Activated CD4-positive, CD25-positive, alpha-beta regulatory T cell treated with anti-CD3 and anti-CD28 coated beads, Interleukin-2, amount 50 U/mL, for 24 hours (primary cell): ENCODE results near the gene NCKAP5.

Experiments used
- ATAC-seq, 2 donors: fragments of 150-1000 bp; cut with Tn5 transposase; one replicate each; pipeline ENCODE4 v1.10.0; 2021; ENCODE audit warnings: mild to moderate bottlenecking in 1 of 2, moderate library complexity in 1 of 2

The NCKAP5 gene

DNA sequence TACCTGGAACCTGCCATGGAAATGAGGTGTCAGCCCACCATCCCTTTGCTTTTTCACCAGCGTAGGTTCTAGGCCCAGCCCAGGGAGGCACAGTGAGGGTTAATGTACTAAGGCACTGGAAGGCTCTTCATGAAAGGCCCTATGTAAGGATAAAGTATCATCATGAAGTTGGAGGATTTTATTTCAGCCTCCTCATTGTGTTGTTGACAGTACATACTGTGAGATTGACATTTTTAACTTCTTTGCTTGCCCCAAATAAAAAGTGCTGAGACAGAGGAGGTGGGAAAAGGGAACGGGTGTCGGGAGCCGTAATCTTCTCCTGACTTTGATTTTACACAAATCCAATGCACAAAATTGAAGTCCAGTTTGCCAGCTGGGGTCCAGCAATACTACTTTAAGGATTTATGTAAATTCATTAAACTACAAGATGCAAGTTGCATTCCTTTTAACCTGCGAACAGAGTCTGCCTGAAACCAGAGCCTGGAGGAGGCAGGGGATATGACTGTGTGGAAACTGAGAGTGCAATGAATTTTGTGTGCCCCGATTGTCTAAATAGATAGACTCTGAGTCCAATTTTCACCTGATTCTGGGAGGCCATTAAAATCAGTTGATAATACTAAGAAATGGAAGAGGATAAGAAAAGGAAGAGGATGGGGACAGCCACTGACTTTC, 5.4 kb upstream of the NCKAP5 start:
- no peak for ATAC-seq

- ATAC-seq: no peak
Observed at GRCh38 chr2:133571249-133571648, 3.0 kb upstream of the NCKAP5 start.

DNA sequence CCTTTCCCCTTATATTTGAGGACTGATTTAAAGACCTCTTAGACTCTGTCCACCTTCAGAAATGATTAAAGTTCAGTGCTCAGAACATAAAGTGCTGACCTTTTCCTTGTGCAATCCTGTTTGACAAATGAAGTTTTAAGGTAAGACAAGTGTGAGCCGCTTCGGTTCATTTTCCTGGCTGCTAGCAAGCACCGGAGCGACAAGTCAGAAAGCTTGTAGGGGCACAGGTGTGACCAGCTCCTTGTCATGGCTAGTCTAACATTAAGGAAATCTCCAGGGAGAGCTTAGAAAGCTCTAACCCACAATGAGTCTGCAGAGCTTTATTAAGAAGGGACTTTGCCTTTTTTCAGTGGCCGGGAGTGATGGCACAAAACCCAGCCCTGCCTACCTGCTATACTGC, 2.3 kb upstream of the NCKAP5 start:
- ATAC-seq: no peak

- no peak for ATAC-seq
Observed at GRCh38 chr2:133569286-133569830, 1.1 kb upstream of the NCKAP5 start.

GRCh38 chr2:133568598-133568997, 335 bp upstream of the NCKAP5 start:
- ATAC-seq: no peak

DNA sequence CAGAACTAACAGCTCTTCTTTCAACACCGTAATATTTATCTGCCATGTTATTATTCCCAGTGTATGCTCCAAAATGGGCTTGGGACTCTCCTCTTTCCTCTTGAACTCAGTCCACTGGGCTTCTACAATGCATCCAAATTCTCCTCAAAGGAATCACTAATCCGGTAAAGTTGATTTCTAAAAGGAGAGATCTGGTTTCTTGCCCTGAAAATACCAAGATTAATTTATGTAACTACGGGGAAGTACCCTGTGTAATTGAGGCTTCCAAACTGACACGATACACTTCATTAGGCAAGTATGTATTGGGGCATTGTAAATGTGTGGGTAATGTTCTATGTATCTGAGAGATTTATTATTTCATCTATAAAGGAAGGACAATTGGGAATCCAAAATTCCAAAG, 5.7 kb downstream of the NCKAP5 start:
- no peak for ATAC-seq

DNA sequence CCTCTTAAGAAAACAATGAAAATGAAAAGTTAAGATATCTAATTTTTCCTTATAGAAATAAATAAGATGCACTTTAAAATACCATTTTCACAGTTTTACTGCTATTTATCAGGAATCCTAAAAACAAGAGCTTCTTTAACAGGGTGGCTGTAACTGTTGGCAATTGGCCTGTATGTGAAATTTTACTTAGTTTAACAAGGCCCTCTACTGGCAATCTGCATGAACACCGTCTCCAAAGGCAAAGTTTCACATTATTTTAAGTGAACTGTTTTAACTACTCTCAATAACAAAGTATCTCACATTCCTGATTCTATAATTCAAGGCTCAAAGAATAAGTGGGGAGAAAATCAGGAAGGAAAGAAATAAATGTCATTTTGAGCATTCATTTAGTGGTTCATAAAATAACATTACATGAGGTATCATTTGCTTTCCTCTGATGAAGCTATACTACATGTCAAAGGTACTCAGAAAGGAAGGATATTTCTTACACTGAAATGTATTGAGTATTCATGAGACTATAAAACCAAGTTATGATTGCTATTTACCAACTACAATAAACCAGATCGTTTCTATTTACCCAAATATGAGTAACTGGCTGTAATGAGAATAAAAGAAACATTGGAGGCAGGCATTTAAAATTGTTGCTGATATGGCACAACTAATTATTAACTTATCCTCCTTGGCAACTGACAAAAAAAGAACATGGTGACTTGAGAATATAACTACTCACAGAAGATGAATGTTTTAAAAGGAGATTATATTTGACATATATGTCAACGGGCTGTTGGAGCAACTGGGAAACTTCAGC, 7.0 kb downstream of the NCKAP5 start:
- no peak for ATAC-seq

DNA sequence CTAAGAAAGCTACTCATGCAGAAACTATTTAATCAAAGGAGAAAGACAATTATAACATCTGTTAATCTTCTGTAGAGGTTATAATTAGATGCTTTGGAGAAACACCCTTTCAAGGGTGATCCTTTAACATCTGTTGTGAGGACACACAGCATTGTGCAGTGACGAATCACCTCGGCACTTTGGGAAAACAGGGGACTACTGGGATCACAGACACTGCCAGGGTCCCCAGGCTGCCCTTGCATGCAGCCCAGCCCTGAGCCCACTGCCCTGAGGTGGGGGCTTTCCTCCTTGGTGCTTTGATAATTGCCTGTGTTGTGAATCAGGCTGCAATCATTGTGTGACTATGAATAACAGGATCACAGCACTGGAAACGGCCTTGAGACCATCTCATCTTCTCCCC, 10.6 kb downstream of the NCKAP5 start:
- ATAC-seq: no peak

- ATAC-seq: no peak
Observed at GRCh38 chr2:133553838-133554408, 14.3 kb downstream of the NCKAP5 start.

- ATAC-seq: no peak
Observed at GRCh38 chr2:133553251-133553650, 15.0 kb downstream of the NCKAP5 start.

DNA sequence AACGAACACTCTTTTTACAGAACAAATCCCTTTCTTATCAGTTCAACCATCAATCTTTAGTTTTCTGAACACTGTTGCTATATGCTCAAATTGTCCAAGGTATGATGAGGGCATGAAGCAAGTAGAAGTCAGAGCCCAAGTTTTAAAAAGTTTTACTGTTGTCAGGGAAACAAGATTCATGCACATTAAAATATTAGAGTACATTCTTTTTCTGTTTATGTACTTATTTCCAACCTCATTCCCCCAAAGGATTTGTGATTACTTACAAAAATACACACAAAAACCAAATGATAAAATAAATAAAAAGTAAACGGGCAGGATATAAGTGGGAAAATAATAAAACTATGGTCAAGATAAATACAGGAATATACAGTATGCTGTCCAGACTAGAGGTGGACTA, 15.4 kb downstream of the NCKAP5 start:
- ATAC-seq: no peak

GRCh38 chr2:133541797-133542196, 26.5 kb downstream of the NCKAP5 start:
- no peak for ATAC-seq

GRCh38 chr2:133541376-133541775, 26.9 kb downstream of the NCKAP5 start:
- ATAC-seq: no peak

GRCh38 chr2:133532919-133533318, 35.3 kb downstream of the NCKAP5 start:
- no peak for ATAC-seq

DNA sequence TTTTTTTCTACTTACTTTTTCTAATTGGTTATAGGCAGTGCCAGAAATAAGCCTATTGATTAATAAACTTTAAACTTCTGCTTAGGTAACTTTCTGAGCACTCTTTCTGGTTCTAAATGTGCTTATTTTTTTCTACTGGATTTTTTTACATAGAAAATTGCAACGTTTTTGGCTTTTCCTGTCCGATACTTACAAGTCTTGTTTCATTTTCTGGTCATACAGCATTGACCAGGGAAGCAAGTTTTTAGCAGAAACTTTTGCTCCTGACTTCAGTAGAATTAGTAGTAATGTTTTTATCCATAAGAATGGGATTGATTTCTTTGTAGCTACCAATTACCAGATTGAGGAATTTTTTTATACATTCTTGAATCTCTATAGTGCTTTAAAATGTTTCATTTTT, 36.9 kb downstream of the NCKAP5 start:
- no peak for ATAC-seq

DNA sequence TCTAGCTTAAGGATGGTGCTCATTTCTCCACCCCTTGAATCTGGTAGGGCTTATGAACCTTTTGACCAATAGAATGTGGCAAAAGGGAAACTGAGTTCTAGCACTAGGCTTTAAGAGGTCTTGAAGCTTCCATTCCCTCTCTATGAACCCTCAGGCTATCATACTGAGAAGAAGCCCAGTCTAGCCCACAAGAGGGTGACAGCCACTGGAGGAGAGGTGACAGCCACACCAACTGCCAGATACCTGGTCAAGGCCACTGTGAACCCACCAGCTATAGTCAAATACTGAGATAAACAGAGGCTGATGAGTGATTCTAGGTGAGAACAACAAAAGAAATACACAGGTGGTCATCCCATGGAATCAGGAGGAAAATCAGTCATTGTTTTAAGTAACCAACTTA, 37.6 kb downstream of the NCKAP5 start:
- no peak for ATAC-seq

DNA sequence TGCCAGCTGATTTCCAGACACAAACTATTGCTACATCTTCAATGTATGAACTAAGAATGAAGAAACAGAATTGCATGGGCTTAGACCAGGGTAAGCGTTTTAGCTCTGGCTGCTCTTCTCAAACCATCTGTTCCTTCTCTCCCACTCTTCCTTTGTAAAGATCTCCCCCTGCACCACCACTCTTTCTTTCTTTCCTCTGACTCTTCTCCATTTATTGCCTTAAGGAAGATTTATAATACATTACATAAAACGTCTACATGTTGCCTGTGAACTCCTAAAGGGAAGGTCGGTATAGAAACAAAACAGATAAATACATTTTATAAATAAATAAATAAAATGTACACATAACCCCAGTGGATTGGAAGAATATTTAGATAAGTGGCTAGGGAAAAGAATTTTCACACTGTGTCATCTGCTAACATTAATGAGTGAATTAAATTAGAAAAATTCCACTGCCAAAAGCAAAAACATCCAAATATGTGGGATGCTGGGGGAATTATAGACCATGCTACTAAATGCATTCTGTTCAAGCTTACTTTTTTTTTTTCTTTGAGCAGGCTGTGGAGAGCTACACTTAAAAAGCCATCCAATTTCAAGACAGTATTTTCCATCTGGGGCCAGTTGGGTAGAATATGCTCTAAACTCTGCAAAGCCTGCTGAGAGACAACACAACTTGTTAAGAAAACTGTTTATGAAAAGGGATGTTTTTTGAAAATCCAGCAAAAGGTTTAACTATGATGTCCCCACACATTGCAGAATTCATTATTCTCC, 41.5 kb downstream of the NCKAP5 start:
- ATAC-seq: no peak

DNA sequence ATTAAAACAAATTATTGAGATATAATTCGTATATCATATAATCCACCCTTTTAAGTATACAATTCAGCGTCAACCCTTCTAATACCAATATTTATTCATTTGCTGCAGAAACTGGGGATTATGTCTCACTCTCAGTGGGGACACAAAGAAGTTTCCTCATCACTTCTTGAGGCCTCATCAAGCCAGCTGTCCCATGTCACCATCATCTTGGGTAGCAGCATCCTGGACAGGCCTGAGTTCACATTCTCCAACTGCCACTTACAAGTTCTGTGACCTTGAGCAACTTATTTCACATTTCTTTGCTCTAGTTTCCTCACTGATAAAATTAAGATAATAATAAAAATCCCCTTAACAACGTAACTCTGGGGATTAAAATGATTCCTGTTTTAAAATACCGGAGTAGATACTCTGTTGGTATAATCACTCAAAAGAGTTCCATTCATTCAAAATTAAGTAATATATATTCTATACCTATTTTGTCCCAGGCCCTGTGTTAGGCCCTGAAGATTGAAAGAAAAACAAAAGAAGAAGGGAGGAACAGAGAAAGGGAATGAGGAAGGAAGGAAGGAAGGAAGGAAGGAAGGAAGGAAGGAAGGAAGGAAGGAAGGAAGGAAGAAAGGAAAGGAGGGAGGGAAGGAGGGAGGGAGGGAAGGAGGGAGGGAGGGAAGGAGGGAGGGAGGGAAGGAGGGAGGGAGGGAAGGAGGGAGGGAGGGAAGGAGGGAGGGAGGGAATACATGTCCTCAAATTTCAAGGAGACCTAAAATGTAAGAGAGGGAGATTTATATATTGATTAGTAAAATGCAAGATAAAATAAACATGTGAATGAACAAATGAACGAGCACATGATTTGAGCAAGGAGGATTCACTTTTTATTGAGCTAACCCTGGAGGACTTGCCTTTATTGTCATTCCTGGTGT, 42.4 kb downstream of the NCKAP5 start:
- no peak for ATAC-seq

DNA sequence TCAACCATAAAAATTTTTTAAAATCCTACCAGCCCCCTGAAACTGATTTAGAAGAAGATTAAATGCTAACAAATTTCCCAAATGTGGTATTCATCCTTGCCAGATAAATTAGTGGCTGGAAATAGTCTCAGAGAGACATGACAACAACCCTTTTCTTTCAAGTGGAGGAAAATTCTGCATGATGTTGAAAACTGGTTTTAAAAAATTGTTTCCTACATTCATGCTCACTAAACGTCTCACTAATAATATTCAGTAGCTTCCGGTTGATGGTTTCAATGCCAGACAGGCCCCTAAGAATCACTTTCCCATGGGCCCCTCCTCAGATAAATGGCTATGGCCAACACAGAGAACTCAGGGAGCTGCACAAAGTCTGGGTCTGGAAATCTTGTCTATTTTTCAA, 43.2 kb downstream of the NCKAP5 start:
- ATAC-seq: no peak

GRCh38 chr2:133523406-133523805, 44.9 kb downstream of the NCKAP5 start:
- ATAC-seq: no peak

- no peak for ATAC-seq
Observed at GRCh38 chr2:133522204-133522603, 46.1 kb downstream of the NCKAP5 start.
